Mesenchymal stem cell (in vitro differentiated cells and primary cell): ENCODE results near the gene NDST1.
A peak's percentile ranks its signal among the peaks of the same experiment; 100 is the strongest.

Experiments
- DNase-seq: peaks from one replicate; pipeline ENCODE4 v3.0.0-alpha.2; 2013
- H2AFZ ChIP-seq: one replicate; pipeline ENCODE4 v1.6.1; 2013; ENCODE audit warnings: low read depth, mild to moderate bottlenecking, control low read depth, inconsistent platforms, low read length, moderate library complexity
- H2AK5ac ChIP-seq: 2 replicates; pipeline ENCODE4 v1.6.1; 2013; ENCODE audit warnings: low read length, moderate library complexity, mild to moderate bottlenecking, inconsistent platforms; ENCODE audit not compliant: severe bottlenecking
- H2BK120ac ChIP-seq: one replicate; pipeline ENCODE4 v1.6.1; 2013; ENCODE audit warnings: low read depth, mild to moderate bottlenecking, inconsistent platforms, low read length, moderate library complexity
- H2BK12ac ChIP-seq, 2 experiments: one replicate each; pipeline ENCODE4 v1.6.1; 2013; ENCODE audit warnings: inconsistent platforms in 2 of 2, low read length in 2 of 2, mild to moderate bottlenecking in 2 of 2, moderate library complexity in 2 of 2, control low read depth in 1 of 2
- H2BK15ac ChIP-seq: one replicate; pipeline ENCODE4 v1.6.1; 2013; ENCODE audit warnings: mild to moderate bottlenecking, low read depth, inconsistent platforms; ENCODE audit not compliant: poor library complexity, severe bottlenecking
- H2BK5ac ChIP-seq: 2 replicates; pipeline ENCODE4 v1.6.1; 2013; ENCODE audit warnings: low read depth, mild to moderate bottlenecking, low read length, control low read depth, inconsistent platforms; ENCODE audit not compliant: poor library complexity, severe bottlenecking
- H3K14ac ChIP-seq, 2 experiments: one replicate each; pipeline ENCODE4 v1.6.1; 2013; ENCODE audit warnings: inconsistent platforms in 2 of 2, low read length in 2 of 2, control low read depth in 1 of 2, mild to moderate bottlenecking in 1 of 2, moderate library complexity in 1 of 2
- H3K18ac ChIP-seq, 2 experiments: one replicate each; pipeline ENCODE4 v1.6.1; 2013; ENCODE audit warnings: inconsistent platforms in 2 of 2, low read length in 2 of 2, control low read depth in 1 of 2, low read depth in 1 of 2, mild to moderate bottlenecking in 1 of 2
- H3K23ac ChIP-seq, 2 experiments: one replicate each; pipeline ENCODE4 v1.6.1; 2013; ENCODE audit warnings: inconsistent platforms in 2 of 2, low read length in 2 of 2, mild to moderate bottlenecking in 2 of 2, moderate library complexity in 2 of 2, control low read depth in 1 of 2
- H3K27ac ChIP-seq: 2 replicates; pipeline ENCODE4 v1.5.1; 2013; ENCODE audit warnings: mild to moderate bottlenecking, moderate library complexity, low read length, control low read depth, inconsistent platforms; ENCODE audit not compliant: poor library complexity, severe bottlenecking
- H3K27me3 ChIP-seq, 2 experiments: 2 replicates each; pipeline versions ENCODE4 v1.6.1 to v1.7.0; 2013; ENCODE audit warnings: low read length in 2 of 2, mild to moderate bottlenecking in 2 of 2, moderate library complexity in 2 of 2, control low read depth in 1 of 2, inconsistent platforms in 1 of 2; ENCODE audit not compliant: control insufficient read depth in 1 of 2, insufficient read depth in 1 of 2
- H3K36me3 ChIP-seq, 2 experiments: 2 replicates each; pipeline versions ENCODE4 v1.6.1 to v1.7.0; 2013; ENCODE audit warnings: low read length in 2 of 2, control low read depth in 1 of 2, inconsistent platforms in 1 of 2, low read depth in 1 of 2, mild to moderate bottlenecking in 1 of 2; ENCODE audit not compliant: insufficient read depth in 2 of 2, control insufficient read depth in 1 of 2
- H3K4ac ChIP-seq, 2 experiments: one replicate each; pipeline ENCODE4 v1.6.1; 2013; ENCODE audit warnings: inconsistent platforms in 2 of 2, low read length in 2 of 2, mild to moderate bottlenecking in 2 of 2, moderate library complexity in 2 of 2, control low read depth in 1 of 2, low read depth in 1 of 2
- H3K4me1 ChIP-seq: 2 replicates; pipeline ENCODE4 v1.6.1; 2013; ENCODE audit warnings: low read depth, low read length, control low read depth; ENCODE audit not compliant: control insufficient read depth, insufficient read depth
- H3K4me2 ChIP-seq: 2 replicates; pipeline ENCODE4 v1.6.1; 2013; ENCODE audit warnings: low read length, mild to moderate bottlenecking, inconsistent platforms; ENCODE audit not compliant: poor library complexity, severe bottlenecking
- H3K4me3 ChIP-seq, 2 experiments: 2 replicates each; pipeline versions ENCODE4 v1.5.1 to v1.7.0; 2013; ENCODE audit warnings: low read length in 2 of 2, mild to moderate bottlenecking in 2 of 2, control low read depth in 1 of 2, low read depth in 1 of 2; ENCODE audit not compliant: insufficient read depth in 1 of 2
- H3K79me1 ChIP-seq: replicated peaks from 2 replicates; pipeline ENCODE4 v1.6.1; 2013; ENCODE audit warnings: mild to moderate bottlenecking, control low read depth, low read length, inconsistent platforms; ENCODE audit not compliant: poor library complexity, severe bottlenecking
- H3K9ac ChIP-seq: 2 replicates; pipeline ENCODE4 v1.7.0; 2013; ENCODE audit warnings: mild to moderate bottlenecking, low read length, moderate library complexity
- H3K9me3 ChIP-seq: 2 replicates; pipeline ENCODE4 v1.7.0; 2013; ENCODE audit warnings: mild to moderate bottlenecking, low read length; ENCODE audit not compliant: control insufficient read depth
- H4K8ac ChIP-seq: one replicate; pipeline ENCODE4 v1.6.1; 2013; ENCODE audit warnings: inconsistent platforms, mild to moderate bottlenecking, low read length, moderate library complexity
- H4K91ac ChIP-seq: one replicate; pipeline ENCODE4 v1.6.1; 2013; ENCODE audit warnings: mild to moderate bottlenecking, low read length, inconsistent platforms
- WGBS: methylation state at CpG from one replicate; pipeline ENCODE4 v1.1.7; 2013; ENCODE audit warnings: mixed read lengths; 5-methylcytosine and 5-hydroxymethylcytosine counted together

NDST1 gene

DNA sequence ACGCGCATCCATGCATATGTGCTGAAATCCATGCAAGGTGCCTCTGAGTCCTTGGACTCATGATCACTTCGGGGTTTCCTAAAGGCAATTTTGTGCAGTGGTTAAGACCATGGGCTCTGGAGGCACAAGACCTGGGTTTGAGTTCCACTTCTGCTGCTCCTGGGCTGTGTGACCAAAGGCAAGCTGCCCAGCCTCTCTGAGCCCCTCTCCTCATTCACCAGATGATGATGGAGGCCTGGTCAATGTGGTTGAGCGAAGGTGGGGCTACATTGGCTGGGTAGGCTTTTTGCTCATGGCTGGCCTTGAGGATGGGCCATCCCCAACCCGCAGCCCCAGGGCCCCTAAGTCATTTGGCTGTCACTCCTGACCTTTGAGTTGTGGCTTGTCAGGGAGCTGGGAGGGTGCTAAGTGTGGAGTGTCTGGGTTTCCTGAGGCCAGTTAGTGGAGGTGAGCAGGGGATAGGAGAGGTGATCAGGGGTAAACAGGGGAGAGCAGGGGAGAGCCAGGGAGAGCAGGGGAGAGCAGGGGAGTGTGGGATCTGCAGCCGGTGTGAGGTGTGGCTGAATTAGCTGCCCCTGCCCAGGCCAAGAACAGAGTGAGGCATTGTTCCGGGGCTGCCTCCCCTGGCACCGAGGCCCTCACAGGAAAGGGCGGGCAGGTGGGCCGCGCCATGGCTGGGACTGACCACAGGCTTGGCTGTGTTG, 68.0 kb downstream of the NDST1 start:
- Histone ChIP-seq H2AFZ (no peak overlapping the region), H3K9me3 (no peaks in the 10 kb centered on the region), H3K4me2 (no peak overlapping the region), H3K4ac (no peak overlapping the region), H4K8ac (no peak overlapping the region), H3K79me1 (no peaks in the 10 kb centered on the region), H3K4me3 (no peak overlapping the region), H3K14ac (peak overlapping the region in 1 of 2 experiments; percentile 13), H2BK120ac (no peak overlapping the region), H4K91ac (no peak overlapping the region), H3K27me3 (peaks cover 0 to 39% of the 10 kb centered on the region in 2 experiments), H3K9ac (no peak overlapping the region), H2BK5ac (no peak overlapping the region), H3K36me3 (no peaks in the 10 kb centered on the region), H3K27ac (no peak overlapping the region), H3K23ac (no peak overlapping the region), H2BK15ac (no peak overlapping the region), H3K4me1 (peaks cover 10% of the 10 kb centered on the region), H3K18ac (no peak overlapping the region), H2BK12ac (no peak overlapping the region), H2AK5ac (no peak overlapping the region)
- no peak for DNase-seq
- WGBS: 97% methylated on average over 11 of the region's 11 CpGs

DNA sequence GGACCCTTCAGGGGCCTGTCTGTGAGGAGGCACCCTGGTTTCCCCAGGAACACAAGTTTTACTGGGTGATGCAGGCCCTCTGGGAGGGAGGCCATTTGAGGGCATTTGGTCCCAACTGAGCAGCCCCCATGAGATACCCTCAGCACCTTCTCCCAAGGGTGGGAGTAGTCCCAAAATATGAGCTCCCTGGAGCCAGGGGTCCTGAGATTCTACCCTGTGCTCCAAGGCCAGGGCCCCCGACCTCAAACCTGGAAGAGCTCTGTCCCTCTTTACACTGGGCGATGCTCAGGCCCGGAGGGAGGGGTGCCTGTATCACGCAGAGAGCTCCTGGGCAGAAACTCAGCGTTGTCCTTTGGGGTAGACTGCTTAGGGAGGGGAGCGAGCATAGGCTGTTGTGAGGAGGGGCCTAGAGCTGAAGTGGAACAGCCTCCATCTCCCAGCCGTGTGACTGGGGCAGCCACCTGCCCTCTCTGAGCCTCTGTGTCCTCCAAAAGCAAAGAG, 68.6 kb downstream of the NDST1 start:
- Histone ChIP-seq H3K36me3 (no peaks in the 10 kb centered on the region), H3K4me1 (peaks cover 10% of the 10 kb centered on the region), H3K18ac (no peak overlapping the region), H2AK5ac (no peak overlapping the region), H4K8ac (no peak overlapping the region), H3K27ac (no peak overlapping the region), H2BK5ac (no peak overlapping the region), H2BK15ac (peak overlapping the region; percentile 12), H3K23ac (no peak overlapping the region), H3K27me3 (peaks cover 0 to 45% of the 10 kb centered on the region in 2 experiments), H3K4ac (no peak overlapping the region), H3K9ac (no peak overlapping the region), H3K14ac (no peak overlapping the region), H3K79me1 (no peaks in the 10 kb centered on the region), H2AFZ (no peak overlapping the region), H4K91ac (peak overlapping the region; percentile 21), H2BK120ac (no peak overlapping the region), H2BK12ac (peak overlapping the region in 1 of 2 experiments; percentile 23), H3K4me2 (no peak overlapping the region), H3K4me3 (no peak overlapping the region), H3K9me3 (no peaks in the 10 kb centered on the region)
- no peak for DNase-seq
- WGBS: 96% methylated on average over 7 of the region's 7 CpGs

DNA sequence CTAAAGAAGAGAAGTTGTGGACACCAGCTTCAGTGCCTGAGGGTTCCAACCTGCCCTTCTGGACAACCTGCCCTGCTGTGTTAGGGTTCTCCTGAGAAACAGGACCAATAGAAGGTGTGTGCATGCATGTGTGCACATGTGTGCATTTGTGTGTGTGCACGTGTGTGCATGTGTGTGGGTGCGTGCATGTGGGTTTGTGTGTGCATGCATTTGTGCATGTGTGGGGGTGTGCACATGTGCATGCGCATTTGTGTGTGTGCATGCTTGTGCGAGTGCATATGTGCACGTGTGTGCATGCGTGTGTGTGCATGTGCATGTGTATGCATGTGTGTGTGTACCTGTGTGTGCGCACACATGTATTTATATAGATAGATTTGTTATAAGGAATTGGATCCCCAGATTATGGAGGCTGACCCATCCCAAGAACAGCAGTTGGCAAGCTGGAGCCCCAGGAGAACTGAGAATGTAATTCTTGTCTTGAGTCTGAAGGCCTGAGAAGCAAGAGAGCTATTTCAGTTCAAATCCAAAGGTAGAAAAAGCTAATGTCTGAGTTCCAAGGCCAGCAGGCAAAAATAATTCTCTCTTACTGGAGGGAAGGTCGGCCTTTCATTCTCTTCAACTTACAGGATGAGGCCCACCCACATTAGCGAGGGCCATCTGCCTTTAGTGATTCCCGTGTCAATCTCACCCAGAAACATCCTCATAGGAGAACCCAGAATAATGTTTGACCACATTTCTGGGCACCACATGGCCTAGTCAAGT, 69.6 kb downstream of the NDST1 start:
- no peak overlapping the region for H2BK120ac ChIP-seq
- peak overlapping the region in 1 of 2 experiments; percentile 37 for H3K14ac ChIP-seq
- no peaks in the 10 kb centered on the region for H3K79me1 ChIP-seq
- no peak overlapping the region for H3K18ac ChIP-seq
- H2BK15ac ChIP-seq: no peak overlapping the region
- H3K4me2 ChIP-seq: no peak overlapping the region
- no peak overlapping the region for H3K4me3 ChIP-seq
- no peak overlapping the region for H3K9ac ChIP-seq
- peaks cover 0 to 54% of the 10 kb centered on the region in 2 experiments for H3K27me3 ChIP-seq
- no peak overlapping the region for H2BK12ac ChIP-seq
- no peak overlapping the region for H2AFZ ChIP-seq
- no peak overlapping the region for H3K4ac ChIP-seq
- H3K36me3 ChIP-seq: no peaks in the 10 kb centered on the region
- DNase-seq: no peak
- H2AK5ac ChIP-seq: no peak overlapping the region
- H3K23ac ChIP-seq: no peak overlapping the region
- H2BK5ac ChIP-seq: no peak overlapping the region
- no peak overlapping the region for H4K91ac ChIP-seq
- H3K4me1 ChIP-seq: peaks cover 17% of the 10 kb centered on the region
- WGBS: 96% methylated on average over 10 of the region's 10 CpGs
- no peak overlapping the region for H3K27ac ChIP-seq
- H4K8ac ChIP-seq: no peak overlapping the region
- no peaks in the 10 kb centered on the region for H3K9me3 ChIP-seq

DNA sequence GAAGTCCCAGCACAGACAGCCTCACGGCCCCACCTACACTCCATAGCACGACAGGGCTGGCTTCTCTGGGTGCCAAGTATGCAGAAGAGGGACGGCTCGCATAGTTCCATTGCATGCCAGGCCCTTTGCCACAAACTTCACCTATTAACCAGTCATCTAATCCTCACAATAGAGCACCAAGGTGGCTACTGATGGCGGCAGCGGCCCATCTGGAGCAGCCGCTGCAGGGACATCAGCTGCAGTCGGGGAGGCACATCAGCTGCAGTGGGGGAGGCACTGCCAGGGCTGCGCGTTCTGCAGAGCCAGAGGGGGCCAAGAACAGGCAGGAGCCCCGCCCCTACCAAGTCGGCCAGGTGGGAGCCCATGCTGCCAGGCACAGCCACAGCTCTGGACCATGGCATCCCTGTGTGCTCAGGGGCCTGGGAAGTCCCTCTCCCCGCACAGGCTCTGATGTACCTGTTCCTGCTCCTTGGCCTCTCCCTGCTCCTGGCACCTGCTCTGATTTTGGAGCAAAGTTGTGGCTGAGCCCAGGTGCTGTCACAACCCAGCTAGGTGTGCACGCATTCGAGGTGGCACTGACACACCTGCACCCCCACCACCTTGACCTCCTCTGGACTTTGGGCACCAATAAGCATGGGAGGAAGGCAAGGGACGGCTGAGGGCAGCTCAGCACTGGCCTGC, 71.0 kb downstream of the NDST1 start:
- no peak overlapping the region for H3K4ac ChIP-seq
- no peak overlapping the region for H3K9ac ChIP-seq

More for the DNA sequence above, 71.0 kb downstream of the NDST1 start:
- Histone ChIP-seq H3K27me3 (peaks cover 0 to 62% of the 10 kb centered on the region in 2 experiments), H4K91ac (no peak overlapping the region), H3K79me1 (no peaks in the 10 kb centered on the region), H3K4me1 (peaks cover 24% of the 10 kb centered on the region), H3K23ac (no peak overlapping the region), H3K14ac (no peak overlapping the region), H3K4me3 (no peak overlapping the region), H2AFZ (no peak overlapping the region), H2AK5ac (no peak overlapping the region), H2BK5ac (no peak overlapping the region), H3K27ac (no peak overlapping the region), H2BK12ac (no peak overlapping the region), H2BK15ac (no peak overlapping the region), H4K8ac (no peak overlapping the region), H3K4me2 (no peak overlapping the region), H3K18ac (no peak overlapping the region), H3K36me3 (no peaks in the 10 kb centered on the region), H2BK120ac (no peak overlapping the region), H3K9me3 (no peaks in the 10 kb centered on the region)
- DNase-seq: no peak
- WGBS: 87% methylated on average over 16 of the region's 16 CpGs
